SK-N-SH (cell line): ENCODE data around the gene NUMA1.

ENCODE experiments used
- CTCF ChIP-seq: fragments of 200-600 bp; sonication (generic); IDR thresholded peaks from 2 replicates; pipeline ENCODE4 v1.6.1; 2017; ENCODE audit warnings: antibody characterized with exemption, mild to moderate bottlenecking, moderate library complexity
- RAD21 ChIP-seq: IDR thresholded peaks from 2 replicates; pipeline ENCODE4 v1.6.1; 2012; ENCODE audit warnings: mild to moderate bottlenecking, low read length

- TF ChIP-seq CTCF (no peak), RAD21 (no peak)
These were observed 31.4 kb downstream of the NUMA1 start for GRCh38 chr11:72048766-72049460.
